ENCODE data around the gene ACOX3. TPM values are rescaled to one million over a fixed set of nuclear protein-coding genes. Genes with fewer than 3 reads are reported as not detected.
A peak's percentile ranks its signal among the peaks of the same experiment; 100 is the strongest.

Gene ACOX3
- total and polyA plus RNA-seq, 9 of the 15 experiments (the other 6 are each of a cell fraction or from before 2014, with no cell fraction given), result 0.68 to 7.3 (median 3.7) TPM

GRCh38 chr4:8451440-8452182 is 11.1 kb upstream of the ACOX3 start (continued):
- TF ChIP-seq TRIM25 (IDR thresholded peaks at IDR 0.05; ENCODE audit: borderline replicate concordance) (no peak), RCOR1 (IDR thresholded peaks at IDR 0.05; ENCODE audit: borderline replicate concordance in 1 of 2, low read depth in 2 of 2, low read length in 2 of 2) (peak in 1 of 2 experiments; percentile 82; a peak in 2 of 4 replicates), JUN (IDR thresholded peaks at IDR 0.05; ENCODE audit: borderline replicate concordance, low read depth, low read length) (no peak), JUN (CRISPR knock-in tag; IDR thresholded peaks at IDR 0.05; ENCODE audit: borderline replicate concordance) (no peak), E2F3 (CRISPR knock-in tag; IDR thresholded peaks at IDR 0.05) (no peak), FOXK2 (conservative IDR thresholded peaks at IDR 0.05 in 1 of 2, IDR thresholded peaks at IDR 0.05 in 1 of 2; ENCODE audit: low read depth in 2 of 2) (0 out of 4 replicates have a peak, but pooled peaks of 1 of the 2 experiments have one; percentile 18), ZNF347 (CRISPR knock-in tag; IDR thresholded peaks at IDR 0.05; ENCODE audit: low read depth) (no peak), BMI1 (IDR thresholded peaks at IDR 0.05; ENCODE audit: low read length) (no peak)
- TF ChIP-seq, protein P1, sequence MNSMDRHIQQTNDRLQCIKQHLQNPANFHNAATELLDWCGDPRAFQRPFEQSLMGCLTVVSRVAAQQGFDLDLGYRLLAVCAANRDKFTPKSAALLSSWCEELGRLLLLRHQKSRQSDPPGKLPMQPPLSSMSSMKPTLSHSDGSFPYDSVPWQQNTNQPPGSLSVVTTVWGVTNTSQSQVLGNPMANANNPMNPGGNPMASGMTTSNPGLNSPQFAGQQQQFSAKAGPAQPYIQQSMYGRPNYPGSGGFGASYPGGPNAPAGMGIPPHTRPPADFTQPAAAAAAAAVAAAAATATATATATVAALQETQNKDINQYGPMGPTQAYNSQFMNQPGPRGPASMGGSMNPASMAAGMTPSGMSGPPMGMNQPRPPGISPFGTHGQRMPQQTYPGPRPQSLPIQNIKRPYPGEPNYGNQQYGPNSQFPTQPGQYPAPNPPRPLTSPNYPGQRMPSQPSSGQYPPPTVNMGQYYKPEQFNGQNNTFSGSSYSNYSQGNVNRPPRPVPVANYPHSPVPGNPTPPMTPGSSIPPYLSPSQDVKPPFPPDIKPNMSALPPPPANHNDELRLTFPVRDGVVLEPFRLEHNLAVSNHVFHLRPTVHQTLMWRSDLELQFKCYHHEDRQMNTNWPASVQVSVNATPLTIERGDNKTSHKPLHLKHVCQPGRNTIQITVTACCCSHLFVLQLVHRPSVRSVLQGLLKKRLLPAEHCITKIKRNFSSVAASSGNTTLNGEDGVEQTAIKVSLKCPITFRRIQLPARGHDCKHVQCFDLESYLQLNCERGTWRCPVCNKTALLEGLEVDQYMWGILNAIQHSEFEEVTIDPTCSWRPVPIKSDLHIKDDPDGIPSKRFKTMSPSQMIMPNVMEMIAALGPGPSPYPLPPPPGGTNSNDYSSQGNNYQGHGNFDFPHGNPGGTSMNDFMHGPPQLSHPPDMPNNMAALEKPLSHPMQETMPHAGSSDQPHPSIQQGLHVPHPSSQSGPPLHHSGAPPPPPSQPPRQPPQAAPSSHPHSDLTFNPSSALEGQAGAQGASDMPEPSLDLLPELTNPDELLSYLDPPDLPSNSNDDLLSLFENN (IDR thresholded peaks at IDR 0.05; ENCODE audit: low read depth in 2 of 2, low read length in 2 of 2), result no peak

Measured in K562 (cell line).